ENCODE data around the gene RAPGEF4.

- TF ChIP-seq CTCF (IDR thresholded peaks at IDR 0.05) (no peak), POLR2A (IDR thresholded peaks at IDR 0.05; ENCODE audit: low read depth) (no peak), EP300 (IDR thresholded peaks at IDR 0.05) (no peak), POLR2AphosphoS5 (IDR thresholded peaks at IDR 0.05) (no peak)
These were observed 324.4 kb downstream of the RAPGEF4 start for GRCh38 chr2:173059971-173060461.

All from esophagus muscularis mucosa (tissue), 4 donors.